ENCODE data around the gene EFTUD2. TPM values are rescaled to one million over a fixed set of nuclear protein-coding genes. Genes with fewer than 3 reads are reported as not detected.

EFTUD2 gene
- polyA plus RNA-seq, 1 experiment: 121 TPM

DNA sequence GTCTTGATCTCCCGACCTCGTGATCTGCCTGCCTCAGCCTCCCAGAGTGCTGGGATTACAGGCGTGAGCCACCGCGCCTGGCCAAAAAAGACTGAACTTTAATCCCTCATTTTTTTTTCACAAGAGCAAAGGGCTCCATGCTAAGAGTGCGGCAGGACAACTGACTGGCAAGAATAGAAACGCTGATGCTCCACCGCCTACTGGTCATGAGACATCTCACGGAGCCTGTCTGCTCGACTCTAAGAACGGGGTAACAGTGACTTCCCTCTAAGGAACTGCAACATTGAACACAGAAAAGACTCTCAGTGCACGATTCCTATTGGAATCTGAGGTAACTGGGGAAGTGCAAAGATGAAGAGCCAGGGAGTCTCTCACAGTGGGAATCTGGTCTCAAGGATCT lies 27.7 kb downstream of the EFTUD2 start:
- Histone ChIP-seq H3K36me3 (ENCODE audit: control insufficient read depth, insufficient read depth, low read length) (peaks cover 15% of the 10 kb centered on the region), H3K27me3 (ENCODE audit: control insufficient read depth, insufficient read depth, low read length) (no peaks in the 10 kb centered on the region), H3K4me3 (ENCODE audit: low read depth, low read length) (no peak overlapping the region)
- no peak for DNase-seq (ENCODE audit: low read depth)
- TF ChIP-seq, protein P1, sequence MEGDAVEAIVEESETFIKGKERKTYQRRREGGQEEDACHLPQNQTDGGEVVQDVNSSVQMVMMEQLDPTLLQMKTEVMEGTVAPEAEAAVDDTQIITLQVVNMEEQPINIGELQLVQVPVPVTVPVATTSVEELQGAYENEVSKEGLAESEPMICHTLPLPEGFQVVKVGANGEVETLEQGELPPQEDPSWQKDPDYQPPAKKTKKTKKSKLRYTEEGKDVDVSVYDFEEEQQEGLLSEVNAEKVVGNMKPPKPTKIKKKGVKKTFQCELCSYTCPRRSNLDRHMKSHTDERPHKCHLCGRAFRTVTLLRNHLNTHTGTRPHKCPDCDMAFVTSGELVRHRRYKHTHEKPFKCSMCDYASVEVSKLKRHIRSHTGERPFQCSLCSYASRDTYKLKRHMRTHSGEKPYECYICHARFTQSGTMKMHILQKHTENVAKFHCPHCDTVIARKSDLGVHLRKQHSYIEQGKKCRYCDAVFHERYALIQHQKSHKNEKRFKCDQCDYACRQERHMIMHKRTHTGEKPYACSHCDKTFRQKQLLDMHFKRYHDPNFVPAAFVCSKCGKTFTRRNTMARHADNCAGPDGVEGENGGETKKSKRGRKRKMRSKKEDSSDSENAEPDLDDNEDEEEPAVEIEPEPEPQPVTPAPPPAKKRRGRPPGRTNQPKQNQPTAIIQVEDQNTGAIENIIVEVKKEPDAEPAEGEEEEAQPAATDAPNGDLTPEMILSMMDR (IDR thresholded peaks at IDR 0.05; ENCODE audit: insufficient read depth, low read depth, low read length): no peak
- POLR2A ChIA-PET: no interaction called here
- CTCF ChIA-PET: interaction anchor here (0.7 to 19.5 kb wide), 4 partner anchors 10 to 95 kb away, joined by 3 to 452 read pairs (median 187); no protein-coding TSS in a partner anchor

DNA sequence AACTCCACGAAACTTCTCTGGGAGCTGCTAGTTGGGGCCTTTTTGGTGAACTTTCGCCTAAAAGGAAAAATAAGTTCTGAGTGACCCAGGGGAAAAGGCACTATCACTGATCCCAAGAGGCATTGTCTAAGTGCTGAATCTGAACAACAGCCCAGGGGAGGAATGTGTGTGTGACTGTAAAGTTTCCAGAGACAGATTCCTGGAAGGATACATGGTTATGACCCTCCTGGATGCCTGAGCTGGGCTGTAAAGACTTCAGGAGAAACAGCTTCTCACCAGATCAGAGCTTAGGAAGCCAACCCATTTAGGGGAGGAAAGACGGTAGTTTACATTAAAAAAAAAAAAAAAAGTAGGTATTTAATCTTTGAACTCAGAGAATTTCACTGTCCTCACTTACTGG lies 31.4 kb downstream of the EFTUD2 start:
- TF ChIP-seq, protein P1 (IDR thresholded peaks at IDR 0.05; ENCODE audit: insufficient read depth, low read depth, low read length): no peak
- CTCF ChIA-PET: interaction anchor here (1.4 to 19.5 kb wide), 4 partner anchors 8 to 267 kb away, joined by 3 to 452 read pairs (median 52); partner anchors contain the start of gene ACBD4
- Histone ChIP-seq H3K36me3 (ENCODE audit: control insufficient read depth, insufficient read depth, low read length) (peaks cover 17% of the 10 kb centered on the region), H3K4me3 (ENCODE audit: low read depth, low read length) (no peak overlapping the region), H3K27me3 (ENCODE audit: control insufficient read depth, insufficient read depth, low read length) (no peaks in the 10 kb centered on the region)
- POLR2A ChIA-PET: no interaction called here
- DNase-seq (ENCODE audit: low read depth): peak; percentile 16

DNA sequence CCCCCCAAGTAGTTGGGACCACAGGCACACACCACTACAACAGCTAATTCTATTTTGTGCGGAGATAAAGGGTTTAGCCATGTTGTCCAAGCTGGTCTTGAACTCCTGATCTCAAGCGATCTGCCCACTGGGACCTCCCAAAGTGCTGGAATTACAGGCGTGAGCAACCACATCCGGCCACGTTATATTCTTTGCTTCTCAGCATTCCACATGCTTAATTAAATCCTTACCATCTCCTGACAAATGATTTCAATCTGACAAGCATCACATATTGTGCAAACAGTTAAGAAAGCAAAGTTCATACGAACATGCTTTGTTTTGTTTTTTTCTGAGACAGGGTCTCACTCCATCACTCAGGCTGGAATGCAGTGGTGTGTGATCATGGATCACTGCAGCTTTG lies 33.3 kb downstream of the EFTUD2 start:
- H3K4me3 ChIP-seq (ENCODE audit: low read depth, low read length): no peak overlapping the region
- ChIA-PET POLR2A (no interaction called here), CTCF (interaction anchor here (1.0 to 19.5 kb wide), 16 partner anchors 9 to 269 kb away, joined by 3 to 452 read pairs (median 6); partner anchors contain the start of genes ACBD4 and PLCD3)
- H3K36me3 ChIP-seq (ENCODE audit: control insufficient read depth, insufficient read depth, low read length): peaks cover 19% of the 10 kb centered on the region
- no peaks in the 10 kb centered on the region for H3K27me3 ChIP-seq (ENCODE audit: control insufficient read depth, insufficient read depth, low read length)
- TF ChIP-seq, protein P1 (IDR thresholded peaks at IDR 0.05; ENCODE audit: insufficient read depth, low read depth, low read length): no peak
- peak; percentile 44 for DNase-seq (ENCODE audit: low read depth)

DNA sequence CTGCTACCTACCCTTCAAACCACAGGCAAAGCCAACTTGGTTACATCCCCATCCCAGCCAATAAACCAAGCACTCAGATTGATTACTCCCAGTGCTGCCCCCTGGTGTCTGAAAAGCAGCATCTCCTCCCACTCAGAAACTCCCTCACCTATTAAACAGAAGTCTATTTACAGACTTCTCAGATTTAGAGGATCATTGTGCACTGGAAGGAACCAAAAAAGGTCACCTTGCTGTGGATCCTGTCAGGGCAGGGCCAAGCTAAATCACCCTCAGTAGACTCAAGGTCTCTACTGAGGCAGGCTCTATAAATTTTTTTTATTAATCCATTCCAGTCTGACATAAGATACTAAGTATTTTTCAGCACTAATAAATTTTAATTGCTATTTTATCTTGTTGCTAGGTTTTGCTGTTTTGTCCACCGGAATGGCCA lies 34.0 kb downstream of the EFTUD2 start:
- DNase-seq (ENCODE audit: low read depth): no peak
- ChIA-PET CTCF (interaction anchor here (0.6 to 19.5 kb wide), 25 partner anchors 8 to 270 kb away, joined by 3 to 452 read pairs (median 5); partner anchors contain the start of genes ACBD4, HIGD1B and PLCD3), POLR2A (no interaction called here)
- TF ChIP-seq, protein P1 (IDR thresholded peaks at IDR 0.05; ENCODE audit: insufficient read depth, low read depth, low read length): peak; percentile 87
- Histone ChIP-seq H3K36me3 (ENCODE audit: control insufficient read depth, insufficient read depth, low read length) (peaks cover 20% of the 10 kb centered on the region), H3K27me3 (ENCODE audit: control insufficient read depth, insufficient read depth, low read length) (no peaks in the 10 kb centered on the region), H3K4me3 (ENCODE audit: low read depth, low read length) (no peak overlapping the region)

DNA sequence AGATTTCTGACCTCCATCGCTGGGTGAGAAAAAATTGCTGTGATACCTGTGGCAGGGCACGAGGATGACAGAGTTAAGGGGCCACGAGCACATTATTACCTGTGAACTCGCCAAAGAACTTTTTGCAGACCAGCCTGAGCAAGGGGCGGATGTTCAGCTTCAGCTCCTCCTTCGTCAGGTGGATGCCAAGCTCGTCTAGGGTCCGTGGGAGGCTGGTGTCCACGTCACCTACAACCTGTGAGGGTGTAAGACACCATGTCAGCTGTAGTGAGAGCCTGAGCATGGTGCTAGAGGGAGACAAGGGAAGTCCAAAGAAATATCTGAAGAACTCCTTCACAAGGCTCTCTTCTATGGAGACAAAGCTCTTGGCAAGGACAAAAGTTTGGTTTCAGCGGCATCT lies 34.4 kb downstream of the EFTUD2 start:
- H3K36me3 ChIP-seq (ENCODE audit: control insufficient read depth, insufficient read depth, low read length): peaks cover 22% of the 10 kb centered on the region
- ChIA-PET CTCF (interaction anchor here (0.6 to 19.5 kb wide), 24 partner anchors 8 to 397 kb away, joined by 3 to 452 read pairs (median 4); partner anchors contain the start of gene HIGD1B), POLR2A (no interaction called here)
- TF ChIP-seq, protein P1 (IDR thresholded peaks at IDR 0.05; ENCODE audit: insufficient read depth, low read depth, low read length): no peak
- no peak overlapping the region for H3K4me3 ChIP-seq (ENCODE audit: low read depth, low read length)
- no peaks in the 10 kb centered on the region for H3K27me3 ChIP-seq (ENCODE audit: control insufficient read depth, insufficient read depth, low read length)
- DNase-seq (ENCODE audit: low read depth): no peak

All from BJ (cell line).